ENCODE measurements around the gene SLC19A1. TPM values are rescaled to one million over a fixed set of nuclear protein-coding genes. Genes with fewer than 3 reads are reported as not detected.
"Not testable (repeated sequence)": the region's sequence is repeated elsewhere in the genome, so short reads cannot be mapped to it uniquely, and the experiment has no call there.

SLC19A1 gene
- total RNA-seq, 4 donors from 2014 or later = 3.3 to 27.9 (median 11.4) TPM

DNA sequence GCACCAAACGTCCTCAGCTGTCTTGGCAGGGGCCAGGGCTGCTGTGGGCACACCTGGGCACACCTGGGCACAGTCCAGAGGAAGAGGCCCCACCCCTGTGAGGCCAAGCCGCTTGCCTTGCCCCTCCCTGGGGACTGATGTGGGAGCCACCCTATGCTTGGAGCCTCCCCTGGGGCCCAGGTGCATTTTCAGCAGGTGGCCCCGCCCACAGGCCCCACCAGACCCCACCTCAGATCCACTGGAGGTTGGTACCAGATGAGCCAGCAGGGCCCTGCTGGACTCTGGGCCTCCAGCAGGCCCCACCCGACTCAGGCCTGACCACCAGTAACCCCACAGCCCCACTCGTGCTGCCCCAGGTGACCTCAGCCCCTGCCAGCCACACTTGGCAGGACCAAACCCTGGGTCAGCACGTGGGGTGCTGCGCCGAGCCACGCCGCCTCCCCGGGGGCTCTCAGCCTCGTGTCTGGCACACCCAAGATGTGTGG is 8.8 kb downstream of the SLC19A1 start:
- no peak for DNase-seq (ENCODE audit: low spot score in 2 of 2)
- Histone ChIP-seq H3K27ac (no peak overlapping the region), H3K9me3 (no peaks in the 10 kb centered on the region), H3K36me3 (peaks cover 0 to 48% (median 0%) of the 10 kb centered on the region in 3 donors), H3K4me3 (no peak overlapping the region), H3K27me3 (no peaks in the 10 kb centered on the region), H3K4me1 (peaks cover 0 to 19% (median 2%) of the 10 kb centered on the region in 4 donors)
- no peak for TF ChIP-seq POLR2A (IDR thresholded peaks at IDR 0.05)
- TF ChIP-seq, protein P1, sequence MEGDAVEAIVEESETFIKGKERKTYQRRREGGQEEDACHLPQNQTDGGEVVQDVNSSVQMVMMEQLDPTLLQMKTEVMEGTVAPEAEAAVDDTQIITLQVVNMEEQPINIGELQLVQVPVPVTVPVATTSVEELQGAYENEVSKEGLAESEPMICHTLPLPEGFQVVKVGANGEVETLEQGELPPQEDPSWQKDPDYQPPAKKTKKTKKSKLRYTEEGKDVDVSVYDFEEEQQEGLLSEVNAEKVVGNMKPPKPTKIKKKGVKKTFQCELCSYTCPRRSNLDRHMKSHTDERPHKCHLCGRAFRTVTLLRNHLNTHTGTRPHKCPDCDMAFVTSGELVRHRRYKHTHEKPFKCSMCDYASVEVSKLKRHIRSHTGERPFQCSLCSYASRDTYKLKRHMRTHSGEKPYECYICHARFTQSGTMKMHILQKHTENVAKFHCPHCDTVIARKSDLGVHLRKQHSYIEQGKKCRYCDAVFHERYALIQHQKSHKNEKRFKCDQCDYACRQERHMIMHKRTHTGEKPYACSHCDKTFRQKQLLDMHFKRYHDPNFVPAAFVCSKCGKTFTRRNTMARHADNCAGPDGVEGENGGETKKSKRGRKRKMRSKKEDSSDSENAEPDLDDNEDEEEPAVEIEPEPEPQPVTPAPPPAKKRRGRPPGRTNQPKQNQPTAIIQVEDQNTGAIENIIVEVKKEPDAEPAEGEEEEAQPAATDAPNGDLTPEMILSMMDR (IDR thresholded peaks at IDR 0.05) = no peak
- no peak for TF ChIP-seq EP300 (IDR thresholded peaks at IDR 0.05)
- 40 to 70% methylated on average over 1 to 9 of the region's 12 CpGs for WGBS, 2 donors

DNA sequence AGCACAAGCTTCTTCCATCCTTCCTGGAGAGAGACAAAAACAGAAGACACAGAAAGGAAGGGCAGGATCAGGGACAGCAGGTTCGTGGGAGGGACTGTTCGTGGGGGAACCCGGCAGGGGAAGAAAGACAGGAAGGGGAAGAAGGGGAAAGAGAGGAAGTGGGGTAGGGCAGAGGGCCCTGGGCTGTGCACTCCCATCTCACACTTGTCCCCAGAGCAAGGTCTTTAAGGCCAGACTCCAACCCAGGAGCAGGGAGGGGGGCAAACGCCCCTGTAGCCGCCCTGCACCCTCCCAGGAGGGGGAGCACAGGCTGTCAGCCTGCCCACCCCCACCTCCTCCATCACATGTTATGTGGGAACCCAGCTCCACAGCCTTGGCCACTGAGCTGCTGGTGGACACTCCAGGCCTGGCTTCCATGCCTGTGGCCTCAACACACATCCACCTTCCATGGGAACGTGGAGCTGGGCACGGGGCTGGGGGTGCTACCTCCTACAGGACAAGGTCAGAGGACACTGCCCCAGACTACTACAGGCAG is 9.3 kb downstream of the SLC19A1 start:
- peak overlapping the region in 1 of 4 donors; percentile 27 for H3K27ac ChIP-seq
- peaks cover 0 to 19% (median 2%) of the 10 kb centered on the region in 4 donors for H3K4me1 ChIP-seq
- H3K9me3 ChIP-seq = no peaks in the 10 kb centered on the region
- H3K36me3 ChIP-seq = peaks cover 0 to 53% (median 0%) of the 10 kb centered on the region in 3 donors
- DNase-seq (ENCODE audit: low spot score in 2 of 2) = no peak
- no peaks in the 10 kb centered on the region for H3K27me3 ChIP-seq
- TF ChIP-seq EP300 (IDR thresholded peaks at IDR 0.05) (no peak), POLR2A (IDR thresholded peaks at IDR 0.05) (no peak)
- TF ChIP-seq, protein P1 (IDR thresholded peaks at IDR 0.05) = no peak
- no peak overlapping the region for H3K4me3 ChIP-seq
- WGBS, 2 donors = 39 to 63% methylated on average over 6 to 7 of the region's 7 CpGs

DNA sequence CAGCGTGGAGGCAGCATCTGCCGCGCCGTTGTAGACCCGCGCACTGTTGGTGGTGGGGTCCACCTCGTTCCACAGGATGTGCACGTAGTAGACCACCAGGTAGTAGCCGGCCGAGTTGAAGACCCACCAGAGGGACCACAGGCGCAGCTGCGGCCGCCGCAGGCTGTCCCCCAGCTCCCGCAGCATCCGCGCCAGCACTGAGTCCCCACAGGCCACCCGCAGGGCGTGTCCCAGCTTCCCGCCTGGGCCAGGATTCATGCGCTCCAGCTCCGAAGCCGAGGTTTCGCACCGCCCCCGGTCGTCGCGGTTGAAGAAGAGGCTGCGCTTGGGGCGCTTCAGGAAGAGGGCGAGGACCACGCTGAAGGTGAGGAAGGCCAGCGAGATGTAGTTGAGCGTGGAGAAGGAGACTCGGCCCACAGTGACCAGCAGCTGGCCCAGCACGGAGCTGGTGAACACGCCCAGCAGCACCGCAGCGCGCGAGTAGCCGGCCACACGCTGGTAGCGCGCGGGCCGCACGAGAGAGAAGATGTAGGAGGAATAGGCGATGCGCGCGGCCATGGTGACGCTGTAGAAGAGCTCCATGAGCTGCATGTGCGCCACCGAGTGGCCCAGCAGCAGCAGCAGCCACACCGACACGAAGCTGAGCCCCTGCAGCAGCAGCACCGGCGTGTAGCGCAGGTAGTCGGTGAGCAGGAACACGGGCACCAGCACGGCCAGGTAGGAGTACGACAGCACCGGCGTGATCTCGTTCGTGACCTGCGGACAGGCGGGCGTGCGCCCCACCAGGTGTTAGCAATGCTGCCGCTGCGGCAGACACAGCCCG is 10.6 kb downstream of the SLC19A1 start:
- 97% methylated on average over 73 of the region's 76 CpGs for WGBS, 2 donors
- no peaks in the 10 kb centered on the region for H3K27me3 ChIP-seq
- TF ChIP-seq EP300 (IDR thresholded peaks at IDR 0.05) = no peak
- TF ChIP-seq POLR2A (IDR thresholded peaks at IDR 0.05) = no peak
- TF ChIP-seq, protein P1 (IDR thresholded peaks at IDR 0.05) = no peak
- H3K4me3 ChIP-seq = no peak overlapping the region
- peaks cover 0 to 19% (median 2%) of the 10 kb centered on the region in 4 donors for H3K4me1 ChIP-seq
- no peak for DNase-seq (ENCODE audit: low spot score in 2 of 2)
- H3K36me3 ChIP-seq = peaks cover 0 to 57% (median 0%) of the 10 kb centered on the region in 3 donors
- H3K9me3 ChIP-seq = no peaks in the 10 kb centered on the region
- H3K27ac ChIP-seq = no peak overlapping the region

DNA sequence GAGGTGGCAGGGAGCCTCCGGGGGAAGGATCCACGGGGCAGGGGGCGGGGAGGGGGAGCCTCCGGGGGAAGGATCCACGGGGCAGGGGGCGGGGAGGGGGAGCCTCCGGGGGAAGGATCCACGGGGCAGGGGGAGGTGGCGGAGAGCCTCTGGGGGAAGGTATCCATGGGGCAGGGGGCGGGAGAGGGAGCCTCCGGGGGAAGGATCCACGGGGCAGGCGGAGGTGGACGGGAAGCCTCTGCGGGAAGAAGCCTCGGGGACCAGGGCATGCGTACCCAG is 11.2 kb downstream of the SLC19A1 start:
- Histone ChIP-seq H3K36me3 (peaks cover 0 to 54% (median 0%) of the 10 kb centered on the region in 3 donors), H3K4me1 (peaks cover 0 to 19% (median 2%) of the 10 kb centered on the region in 4 donors)
- not testable (repeated sequence) for H3K27me3 ChIP-seq; H3K4me3 ChIP-seq; DNase-seq (ENCODE audit: low spot score in 2 of 2); H3K9me3 ChIP-seq; H3K27ac ChIP-seq
- 91 to 98% methylated on average over 11 to 12 of the region's 17 CpGs for WGBS, 2 donors

DNA sequence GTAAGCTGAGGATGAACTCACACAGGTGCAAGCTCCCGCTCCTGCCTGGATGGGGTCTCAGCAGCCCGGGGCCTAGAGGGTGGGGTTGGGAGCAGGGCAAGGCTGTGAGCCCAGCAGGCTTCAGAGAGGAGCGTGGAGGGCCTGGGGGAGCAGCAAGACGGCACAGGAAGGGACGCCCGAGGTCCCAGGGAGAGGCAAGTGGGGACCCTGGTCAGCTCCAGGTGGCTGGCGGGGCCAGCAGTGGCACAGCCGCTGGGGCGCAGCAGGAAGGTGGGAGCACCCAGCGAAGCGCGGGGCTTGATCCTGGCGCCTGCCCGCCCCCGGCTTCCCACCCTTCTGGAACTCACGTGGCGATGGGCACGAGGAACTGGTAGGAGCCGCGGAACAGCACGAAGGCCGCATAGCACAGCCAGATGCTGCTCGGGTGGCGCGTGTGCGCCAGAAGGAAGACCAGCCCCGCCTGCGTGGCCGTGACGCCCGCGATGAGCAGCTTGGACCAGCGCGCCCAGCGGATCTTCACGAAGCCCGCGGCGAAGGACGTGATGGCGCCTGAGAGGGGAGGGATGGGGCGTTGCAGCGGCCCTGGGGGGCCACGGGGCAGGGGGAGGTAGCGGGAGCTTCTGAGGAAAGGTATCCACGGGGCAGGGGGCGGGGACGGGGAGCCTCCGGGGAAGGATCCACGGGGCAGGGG is 11.7 kb downstream of the SLC19A1 start:
- no peak for DNase-seq (ENCODE audit: low spot score in 2 of 2)
- WGBS, 2 donors = 97% methylated on average over 24 to 38 of the region's 50 CpGs
- peaks cover 0 to 19% (median 2%) of the 10 kb centered on the region in 4 donors for H3K4me1 ChIP-seq

More for the DNA sequence above, 11.7 kb downstream of the SLC19A1 start:
- Histone ChIP-seq H3K9me3 (no peaks in the 10 kb centered on the region), H3K27me3 (no peaks in the 10 kb centered on the region), H3K4me3 (no peak overlapping the region), H3K27ac (no peak overlapping the region), H3K36me3 (peaks cover 0 to 59% (median 0%) of the 10 kb centered on the region in 3 donors)
- TF ChIP-seq, protein P1 (IDR thresholded peaks at IDR 0.05) = no peak
- TF ChIP-seq EP300 (IDR thresholded peaks at IDR 0.05) (no peak), POLR2A (IDR thresholded peaks at IDR 0.05) (no peak)

All from tibial nerve (tissue), 4 donors.